Ectodermal cell (in vitro differentiated cells): ENCODE measurements around the gene VSTM4.
A peak's percentile ranks its signal among the peaks of the same experiment; 100 is the strongest.

Experiments
- H3K27ac ChIP-seq: 2 replicates; pipeline ENCODE4 v1.7.0; 2013; ENCODE audit warnings: mild to moderate bottlenecking, low read depth, low read length; ENCODE audit not compliant: insufficient read depth, poor library complexity, severe bottlenecking
- H3K27me3 ChIP-seq: 2 replicates; pipeline ENCODE4 v1.7.0; 2013; ENCODE audit warnings: mild to moderate bottlenecking, low read length; ENCODE audit not compliant: insufficient read depth, control insufficient read depth, poor library complexity, severe bottlenecking
- H3K36me3 ChIP-seq: one replicate; pipeline ENCODE4 v1.7.0; 2013; ENCODE audit warnings: low read length; ENCODE audit not compliant: control insufficient read depth, insufficient read depth
- H3K4me1 ChIP-seq: one replicate; pipeline ENCODE4 v1.7.0; 2013; ENCODE audit warnings: low read length; ENCODE audit not compliant: control insufficient read depth, insufficient read depth
- H3K4me3 ChIP-seq: 2 replicates; pipeline ENCODE4 v1.7.0; 2013; ENCODE audit warnings: low read depth, low read length, control low read depth; ENCODE audit not compliant: insufficient read depth
- H3K9me3 ChIP-seq: 2 replicates; pipeline ENCODE4 v1.7.0; 2013; ENCODE audit warnings: mild to moderate bottlenecking, low read length, moderate library complexity; ENCODE audit not compliant: control insufficient read depth
- WGBS, 2 experiments: methylation state at CpG; one replicate each; pipeline ENCODE4 v1.1.7; 2013; ENCODE audit warnings: missing lambda C conversion rate in 2 of 2; 5-methylcytosine and 5-hydroxymethylcytosine counted together

Gene VSTM4

GRCh38 chr10:49083261-49083660 is 32.1 kb downstream of the VSTM4 start:
- peak overlapping the region; percentile 22 for H3K27ac ChIP-seq
- H3K4me1 ChIP-seq, result peaks cover 31% of the 10 kb centered on the region
- peaks cover 4% of the 10 kb centered on the region for H3K9me3 ChIP-seq
- H3K36me3 ChIP-seq, result no peaks in the 10 kb centered on the region
- H3K27me3 ChIP-seq, result peaks cover 7% of the 10 kb centered on the region
- H3K4me3 ChIP-seq, result no peak overlapping the region
- WGBS, 2 experiments, result 62 to 69% methylated on average over 8 of the region's 8 CpGs

GRCh38 chr10:49082766-49083165 is 32.6 kb downstream of the VSTM4 start:
- 72 to 82% methylated on average over 2 of the region's 2 CpGs for WGBS, 2 experiments

GRCh38 chr10:49081547-49082275 is 33.6 kb downstream of the VSTM4 start:
- WGBS, 2 experiments, result 17 to 19% methylated on average over 9 of the region's 9 CpGs
- Histone ChIP-seq H3K27me3 (peaks cover 7% of the 10 kb centered on the region), H3K36me3 (no peaks in the 10 kb centered on the region), H3K27ac (peak overlapping the region; percentile 38), H3K4me1 (peaks cover 31% of the 10 kb centered on the region), H3K4me3 (no peak overlapping the region), H3K9me3 (peaks cover 4% of the 10 kb centered on the region)

More at GRCh38 chr10:49082766-49083165, 32.6 kb downstream of the VSTM4 start:
- peaks cover 31% of the 10 kb centered on the region for H3K4me1 ChIP-seq
- H3K36me3 ChIP-seq, result no peaks in the 10 kb centered on the region
- H3K9me3 ChIP-seq, result peaks cover 4% of the 10 kb centered on the region
- peaks cover 7% of the 10 kb centered on the region for H3K27me3 ChIP-seq
- H3K27ac ChIP-seq, result no peak overlapping the region
- H3K4me3 ChIP-seq, result no peak overlapping the region

- no peaks in the 10 kb centered on the region for H3K36me3 ChIP-seq
- H3K27me3 ChIP-seq, result peaks cover 7% of the 10 kb centered on the region
- no peak overlapping the region for H3K27ac ChIP-seq
- H3K4me3 ChIP-seq, result no peak overlapping the region
- WGBS, 2 experiments, result 81 to 89% methylated on average over 3 of the region's 3 CpGs
- peaks cover 31% of the 10 kb centered on the region for H3K4me1 ChIP-seq
- peaks cover under 1% of the 10 kb centered on the region for H3K9me3 ChIP-seq
These were observed 34.4 kb downstream of the VSTM4 start for GRCh38 chr10:49080965-49081364.

- no peaks in the 10 kb centered on the region for H3K36me3 ChIP-seq
- H3K27ac ChIP-seq, result no peak overlapping the region
- H3K27me3 ChIP-seq, result peaks cover 7% of the 10 kb centered on the region
- WGBS, 2 experiments, result 66 to 77% methylated on average over 1 of the region's 1 CpG
- H3K9me3 ChIP-seq, result no peaks in the 10 kb centered on the region
- no peak overlapping the region for H3K4me3 ChIP-seq
- H3K4me1 ChIP-seq, result peaks cover 31% of the 10 kb centered on the region
These were observed 35.3 kb downstream of the VSTM4 start for GRCh38 chr10:49080071-49080470.

GRCh38 chr10:49079499-49079898 is 35.8 kb downstream of the VSTM4 start:
- H3K4me1 ChIP-seq, result peaks cover 31% of the 10 kb centered on the region
- 92% methylated on average over 1 of the region's 3 CpGs; no CpG with 5 or more reads in 1 of the 2 experiments for WGBS, 2 experiments

GRCh38 chr10:49079072-49079471 is 36.2 kb downstream of the VSTM4 start:
- Histone ChIP-seq H3K27ac (no peak overlapping the region), H3K36me3 (no peaks in the 10 kb centered on the region), H3K27me3 (peaks cover 7% of the 10 kb centered on the region), H3K4me3 (no peak overlapping the region), H3K9me3 (no peaks in the 10 kb centered on the region), H3K4me1 (peaks cover 30% of the 10 kb centered on the region)
- 89 to 93% methylated on average over 3 of the region's 3 CpGs for WGBS, 2 experiments

More at GRCh38 chr10:49079499-49079898, 35.8 kb downstream of the VSTM4 start:
- Histone ChIP-seq H3K4me3 (no peak overlapping the region), H3K9me3 (no peaks in the 10 kb centered on the region), H3K27ac (no peak overlapping the region), H3K27me3 (peaks cover 7% of the 10 kb centered on the region), H3K36me3 (no peaks in the 10 kb centered on the region)

- Histone ChIP-seq H3K4me1 (peaks cover 24% of the 10 kb centered on the region), H3K36me3 (no peaks in the 10 kb centered on the region), H3K27me3 (peaks cover 7% of the 10 kb centered on the region), H3K9me3 (no peaks in the 10 kb centered on the region), H3K27ac (no peak overlapping the region), H3K4me3 (no peak overlapping the region)
- WGBS, 2 experiments, result 75 to 95% methylated on average over 1 to 2 of the region's 2 CpGs
These were observed 36.9 kb downstream of the VSTM4 start for GRCh38 chr10:49078433-49078832.

- 92% methylated on average over 13 of the region's 13 CpGs for WGBS, 2 experiments
- H3K27ac ChIP-seq, result no peak overlapping the region
- no peaks in the 10 kb centered on the region for H3K9me3 ChIP-seq
These were observed 38.4 kb downstream of the VSTM4 start for GRCh38 chr10:49076741-49077521.

GRCh38 chr10:49076319-49076718 is 39.0 kb downstream of the VSTM4 start:
- no peaks in the 10 kb centered on the region for H3K36me3 ChIP-seq
- H3K4me1 ChIP-seq, result peaks cover 4% of the 10 kb centered on the region
- H3K4me3 ChIP-seq, result no peak overlapping the region
- H3K9me3 ChIP-seq, result no peaks in the 10 kb centered on the region
- H3K27ac ChIP-seq, result no peak overlapping the region
- peaks cover 7% of the 10 kb centered on the region for H3K27me3 ChIP-seq
- 94 to 97% methylated on average over 7 of the region's 7 CpGs for WGBS, 2 experiments

More at GRCh38 chr10:49076741-49077521, 38.4 kb downstream of the VSTM4 start:
- H3K4me1 ChIP-seq, result peaks cover 10% of the 10 kb centered on the region
- H3K36me3 ChIP-seq, result no peaks in the 10 kb centered on the region
- H3K4me3 ChIP-seq, result no peak overlapping the region
- peaks cover 7% of the 10 kb centered on the region for H3K27me3 ChIP-seq
